ENCODE results near the gene MLST8.

DNA sequence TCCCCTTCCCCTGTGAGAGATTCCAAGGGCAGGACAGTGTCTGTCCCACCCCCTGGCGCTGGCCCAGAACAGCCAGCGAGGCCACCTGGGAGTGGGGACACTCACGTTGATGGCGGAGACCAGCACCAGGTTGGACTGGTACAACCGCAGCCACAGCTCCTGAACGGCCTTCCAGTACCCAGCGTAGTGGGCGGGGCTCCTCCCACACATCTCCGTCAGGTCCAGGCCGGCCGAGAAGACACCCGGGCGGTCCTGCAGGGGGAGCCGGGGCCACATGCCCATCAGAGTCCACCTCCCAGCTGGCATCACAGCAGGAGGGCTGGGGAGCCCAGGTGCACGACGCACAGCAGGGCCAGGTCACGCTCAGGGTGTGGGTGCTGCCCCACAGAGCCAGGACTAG, 39.0 kb downstream of the MLST8 start:
- TF ChIP-seq, protein P1, sequence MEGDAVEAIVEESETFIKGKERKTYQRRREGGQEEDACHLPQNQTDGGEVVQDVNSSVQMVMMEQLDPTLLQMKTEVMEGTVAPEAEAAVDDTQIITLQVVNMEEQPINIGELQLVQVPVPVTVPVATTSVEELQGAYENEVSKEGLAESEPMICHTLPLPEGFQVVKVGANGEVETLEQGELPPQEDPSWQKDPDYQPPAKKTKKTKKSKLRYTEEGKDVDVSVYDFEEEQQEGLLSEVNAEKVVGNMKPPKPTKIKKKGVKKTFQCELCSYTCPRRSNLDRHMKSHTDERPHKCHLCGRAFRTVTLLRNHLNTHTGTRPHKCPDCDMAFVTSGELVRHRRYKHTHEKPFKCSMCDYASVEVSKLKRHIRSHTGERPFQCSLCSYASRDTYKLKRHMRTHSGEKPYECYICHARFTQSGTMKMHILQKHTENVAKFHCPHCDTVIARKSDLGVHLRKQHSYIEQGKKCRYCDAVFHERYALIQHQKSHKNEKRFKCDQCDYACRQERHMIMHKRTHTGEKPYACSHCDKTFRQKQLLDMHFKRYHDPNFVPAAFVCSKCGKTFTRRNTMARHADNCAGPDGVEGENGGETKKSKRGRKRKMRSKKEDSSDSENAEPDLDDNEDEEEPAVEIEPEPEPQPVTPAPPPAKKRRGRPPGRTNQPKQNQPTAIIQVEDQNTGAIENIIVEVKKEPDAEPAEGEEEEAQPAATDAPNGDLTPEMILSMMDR (tag by site-specific recombination; IDR thresholded peaks at IDR 0.05): no peak
- TF ChIP-seq ZNF658 (tag by site-specific recombination; IDR thresholded peaks at IDR 0.05) (no peak), GLIS1 (tag by site-specific recombination; IDR thresholded peaks at IDR 0.05) (no peak), ZNF677 (tag by site-specific recombination; IDR thresholded peaks at IDR 0.05) (no peak), ZEB2 (tag by site-specific recombination; IDR thresholded peaks at IDR 0.05) (no peak), GLI2 (tag by site-specific recombination; IDR thresholded peaks at IDR 0.05; ENCODE audit: borderline replicate concordance, low read depth) (no peak), REPIN1 (tag by site-specific recombination; IDR thresholded peaks at IDR 0.05; ENCODE audit: low read depth) (no peak), ZNF2 (tag by site-specific recombination; IDR thresholded peaks at IDR 0.05) (no peak), KLF10 (tag by site-specific recombination; IDR thresholded peaks at IDR 0.05) (no peak), KLF9 (tag by site-specific recombination; IDR thresholded peaks at IDR 0.05; ENCODE audit: low read depth) (0 out of 2 replicates have a peak, but pooled peaks have one; percentile 31), ZNF549 (tag by site-specific recombination; IDR thresholded peaks at IDR 0.05) (no peak)
- TF ChIP-seq, protein P2, sequence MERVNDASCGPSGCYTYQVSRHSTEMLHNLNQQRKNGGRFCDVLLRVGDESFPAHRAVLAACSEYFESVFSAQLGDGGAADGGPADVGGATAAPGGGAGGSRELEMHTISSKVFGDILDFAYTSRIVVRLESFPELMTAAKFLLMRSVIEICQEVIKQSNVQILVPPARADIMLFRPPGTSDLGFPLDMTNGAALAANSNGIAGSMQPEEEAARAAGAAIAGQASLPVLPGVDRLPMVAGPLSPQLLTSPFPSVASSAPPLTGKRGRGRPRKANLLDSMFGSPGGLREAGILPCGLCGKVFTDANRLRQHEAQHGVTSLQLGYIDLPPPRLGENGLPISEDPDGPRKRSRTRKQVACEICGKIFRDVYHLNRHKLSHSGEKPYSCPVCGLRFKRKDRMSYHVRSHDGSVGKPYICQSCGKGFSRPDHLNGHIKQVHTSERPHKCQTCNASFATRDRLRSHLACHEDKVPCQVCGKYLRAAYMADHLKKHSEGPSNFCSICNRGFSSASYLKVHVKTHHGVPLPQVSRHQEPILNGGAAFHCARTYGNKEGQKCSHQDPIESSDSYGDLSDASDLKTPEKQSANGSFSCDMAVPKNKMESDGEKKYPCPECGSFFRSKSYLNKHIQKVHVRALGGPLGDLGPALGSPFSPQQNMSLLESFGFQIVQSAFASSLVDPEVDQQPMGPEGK (tag by site-specific recombination; IDR thresholded peaks at IDR 0.05): no peak

Data from HEK293 (cell line).